IPS DF 6.9 (cell line): Measurements from ENCODE around the gene UBASH3A.

Experiments used
- DNase-seq: peaks from one replicate; pipeline ENCODE4 v3.0.0-alpha.2; 2013; ENCODE audit warnings: low read depth, low spot score
- H3K27ac ChIP-seq: one replicate; pipeline ENCODE4 v1.5.1; 2013; ENCODE audit warnings: low read length, control low read depth
- H3K27me3 ChIP-seq: 2 replicates; pipeline ENCODE4 v1.6.1; 2013; ENCODE audit warnings: mild to moderate bottlenecking, low read length; ENCODE audit not compliant: control insufficient read depth, insufficient read depth
- H3K36me3 ChIP-seq: 2 replicates; pipeline ENCODE4 v1.6.1; 2013; ENCODE audit warnings: low read length; ENCODE audit not compliant: control insufficient read depth, insufficient read depth
- H3K4me1 ChIP-seq: 2 replicates; pipeline ENCODE4 v1.6.1; 2013; ENCODE audit warnings: low read length; ENCODE audit not compliant: control insufficient read depth, insufficient read depth
- H3K4me3 ChIP-seq: 2 replicates; pipeline ENCODE4 v1.5.1; 2013; ENCODE audit warnings: mild to moderate bottlenecking, low read length
- H3K9me3 ChIP-seq: 2 replicates; pipeline ENCODE4 v1.6.1; 2013; ENCODE audit warnings: low read length, inconsistent platforms; ENCODE audit not compliant: control insufficient read depth, insufficient read depth
- WGBS: extraction: QIAGEN DNeasy Blood & Tissue Kit; methylation state at CpG from one replicate; pipeline ENCODE4 v1.1.7; 2013; ENCODE audit warnings: mixed read lengths, missing lambda C conversion rate; ENCODE audit not compliant: insufficient read length, insufficient coverage; 5-methylcytosine and 5-hydroxymethylcytosine counted together

The UBASH3A gene

GRCh38 chr21:42363312-42363711 lies 40.4 kb upstream of the UBASH3A start:
- H3K4me1 ChIP-seq: no peaks in the 10 kb centered on the region
- no peak overlapping the region for H3K4me3 ChIP-seq
- no peaks in the 10 kb centered on the region for H3K9me3 ChIP-seq
- no peaks in the 10 kb centered on the region for H3K36me3 ChIP-seq
- no CpG with 5 or more reads among the region's 8 CpGs for WGBS
- no peaks in the 10 kb centered on the region for H3K27me3 ChIP-seq
- no peak for DNase-seq
- no peak overlapping the region for H3K27ac ChIP-seq

DNA sequence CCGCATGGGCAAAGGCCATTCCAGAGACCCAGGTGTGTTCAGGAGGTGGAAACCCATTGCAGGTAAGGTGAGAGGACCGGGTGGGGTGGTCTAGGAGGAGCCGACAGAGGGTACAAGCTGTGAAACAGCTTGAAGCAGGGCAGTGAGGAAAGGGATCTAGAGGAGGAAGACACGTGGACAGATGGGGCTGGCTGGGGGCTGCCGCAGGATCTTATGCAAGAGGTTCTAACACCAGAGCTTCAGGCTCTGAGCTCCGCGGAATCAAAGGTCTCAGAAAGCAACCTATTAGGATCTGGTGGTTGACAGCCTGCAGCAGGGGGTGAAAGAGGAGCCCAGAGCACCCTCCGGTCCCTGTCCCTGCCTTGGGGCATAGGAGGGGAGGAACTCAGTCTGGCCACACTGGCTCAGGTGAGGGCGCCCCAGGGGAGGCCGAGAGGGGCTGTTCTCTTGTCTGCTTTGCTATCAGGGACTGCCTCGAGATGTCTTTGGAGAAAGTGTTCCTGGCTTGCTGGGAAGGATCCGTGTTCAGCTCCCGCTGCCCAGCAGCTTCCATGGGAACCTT lies 39.3 kb upstream of the UBASH3A start:
- DNase-seq: no peak
- Histone ChIP-seq H3K27me3 (no peaks in the 10 kb centered on the region), H3K4me3 (no peak overlapping the region), H3K4me1 (no peaks in the 10 kb centered on the region), H3K36me3 (no peaks in the 10 kb centered on the region), H3K9me3 (no peaks in the 10 kb centered on the region), H3K27ac (no peak overlapping the region)
- no CpG with 5 or more reads among the region's 13 CpGs for WGBS

DNA sequence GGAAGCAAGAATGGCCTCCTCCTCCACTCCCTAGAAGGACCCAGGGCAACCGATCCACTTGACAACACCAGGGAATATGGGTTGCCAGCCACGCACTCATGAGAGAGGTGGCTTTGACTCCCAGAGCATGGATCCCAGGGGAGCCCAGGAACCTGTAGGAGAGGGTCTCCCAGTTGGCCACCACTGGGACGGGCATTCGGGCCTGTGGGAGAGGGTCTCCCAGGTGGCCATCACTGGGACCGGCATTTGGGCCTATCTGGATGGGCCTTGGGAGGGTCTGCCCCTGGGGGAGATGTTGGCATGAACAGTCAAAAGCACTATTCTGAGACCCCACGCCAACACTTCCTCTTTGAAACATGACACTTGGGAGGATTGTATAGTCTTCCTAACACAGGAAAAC lies 37.9 kb upstream of the UBASH3A start:
- Histone ChIP-seq H3K36me3 (no peaks in the 10 kb centered on the region), H3K4me1 (no peaks in the 10 kb centered on the region), H3K27ac (no peak overlapping the region), H3K9me3 (no peaks in the 10 kb centered on the region), H3K4me3 (no peak overlapping the region), H3K27me3 (no peaks in the 10 kb centered on the region)
- DNase-seq: no peak
- WGBS: no CpG with 5 or more reads among the region's 6 CpGs

GRCh38 chr21:42366292-42367010 lies 37.3 kb upstream of the UBASH3A start, which contains the start of gene TFF1:
Gene TFF1, minus strand, starts transcription at chr21:42366535. Its CDS starts 40 bp downstream, at chr21:42366495.
- H3K36me3 ChIP-seq: no peaks in the 10 kb centered on the region
- DNase-seq: no peak
- no peak within 1 kb of the TSS for H3K4me3 ChIP-seq

GRCh38 chr21:42367367-42368165 lies 36.1 kb upstream of the UBASH3A start:
- Histone ChIP-seq H3K4me1 (no peaks in the 10 kb centered on the region), H3K27me3 (no peaks in the 10 kb centered on the region), H3K36me3 (no peaks in the 10 kb centered on the region), H3K9me3 (no peaks in the 10 kb centered on the region), H3K27ac (no peak overlapping the region), H3K4me3 (no peak overlapping the region)
- DNase-seq: no peak
- no CpG with 5 or more reads among the region's 14 CpGs for WGBS

More at GRCh38 chr21:42366292-42367010, 37.3 kb upstream of the UBASH3A start, which contains the start of gene TFF1:
- no peaks in the 10 kb centered on the region for H3K27me3 ChIP-seq
- H3K27ac ChIP-seq: no peak within 1 kb of the TSS
- WGBS: no CpG with 5 or more reads among the region's 19 CpGs
- no peaks in the 10 kb centered on the region for H3K9me3 ChIP-seq
- H3K4me1 ChIP-seq: no peaks in the 10 kb centered on the region

GRCh38 chr21:42369821-42370220 lies 33.9 kb upstream of the UBASH3A start:
- WGBS: no CpG with 5 or more reads among the region's 16 CpGs

DNA sequence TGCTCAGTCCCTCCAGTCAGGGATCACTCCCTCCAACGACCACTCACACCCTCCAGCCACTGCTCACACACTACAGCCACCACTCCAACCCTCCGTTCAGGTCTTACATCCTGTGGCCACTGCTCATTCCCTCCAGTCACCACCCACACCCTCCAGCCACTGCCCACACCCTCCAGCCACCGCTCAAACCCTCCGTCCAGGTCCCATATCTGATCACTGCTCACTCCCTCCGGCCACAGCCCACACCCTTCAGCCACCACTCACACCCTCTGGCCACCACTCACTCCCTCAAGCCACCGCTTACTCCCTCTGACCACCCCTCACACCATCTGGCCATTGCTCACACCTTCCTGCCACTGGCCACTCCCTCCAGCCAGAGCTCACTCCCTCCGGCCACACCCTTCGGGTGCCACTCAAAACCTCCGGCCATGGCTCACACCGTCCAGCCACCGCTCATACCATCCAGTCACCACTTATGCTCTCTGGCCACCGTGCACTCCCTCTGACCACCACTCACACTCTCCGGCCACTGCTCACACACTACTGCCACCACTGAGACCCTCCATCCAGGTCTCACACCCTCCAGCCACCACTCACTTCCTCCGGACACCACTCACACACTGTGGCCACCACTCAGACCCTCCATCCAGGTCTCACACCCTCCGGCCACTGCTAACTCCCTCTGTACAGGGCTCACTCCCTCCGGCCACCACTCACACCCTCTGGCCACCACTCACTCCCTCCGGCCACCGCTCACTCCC lies 32.6 kb upstream of the UBASH3A start:
- no peak for DNase-seq
- WGBS: no CpG with 5 or more reads among the region's 18 CpGs
- no peaks in the 10 kb centered on the region for H3K36me3 ChIP-seq
- H3K27ac ChIP-seq: no peak overlapping the region
- peaks cover 2% of the 10 kb centered on the region; the same call in 1 of the 2 replicates for H3K4me1 ChIP-seq
- no peak overlapping the region for H3K4me3 ChIP-seq
- H3K27me3 ChIP-seq: no peaks in the 10 kb centered on the region
- H3K9me3 ChIP-seq: no peaks in the 10 kb centered on the region

More at GRCh38 chr21:42369821-42370220, 33.9 kb upstream of the UBASH3A start:
- no peaks in the 10 kb centered on the region for H3K9me3 ChIP-seq
- H3K36me3 ChIP-seq: no peaks in the 10 kb centered on the region
- no peak overlapping the region for H3K4me3 ChIP-seq
- H3K27me3 ChIP-seq: no peaks in the 10 kb centered on the region
- no peaks in the 10 kb centered on the region for H3K4me1 ChIP-seq
- no peak for DNase-seq
- no peak overlapping the region for H3K27ac ChIP-seq

DNA sequence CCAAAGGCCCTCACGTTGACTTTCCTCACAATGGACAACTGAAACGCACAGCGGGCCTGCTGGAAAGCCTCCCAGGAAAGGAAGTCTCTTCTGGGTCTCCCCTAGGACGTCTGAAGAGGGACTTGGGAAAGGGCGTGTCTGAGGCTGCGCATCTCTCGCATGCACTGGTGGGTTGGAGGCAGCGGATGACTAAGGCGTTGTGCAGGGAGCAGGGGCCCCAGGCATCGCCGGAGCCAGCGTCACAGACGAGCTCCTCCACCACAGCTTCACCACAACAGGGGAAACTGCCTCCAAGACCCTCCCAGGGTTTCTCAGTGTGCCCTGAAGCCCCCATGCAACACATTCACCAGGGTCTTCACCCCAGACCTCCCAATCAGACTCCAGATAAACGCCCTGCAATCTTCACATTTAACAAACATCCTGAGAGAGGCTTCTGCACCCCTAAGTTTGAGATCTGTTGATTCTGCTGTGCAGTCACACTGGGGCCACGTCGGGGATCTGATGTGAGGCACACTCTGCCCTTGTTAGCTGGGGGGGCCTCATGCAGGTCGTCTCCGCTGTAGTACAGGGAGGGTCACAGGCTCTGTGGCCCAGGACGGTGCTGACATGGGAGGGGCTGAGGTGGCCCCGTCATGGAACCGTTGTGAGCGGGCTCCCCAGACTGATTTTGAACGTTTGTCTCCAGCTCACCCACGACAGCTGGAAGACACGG lies 30.4 kb upstream of the UBASH3A start:
- H3K4me3 ChIP-seq: no peak overlapping the region
- no CpG with 5 or more reads among the region's 25 CpGs for WGBS
- no peaks in the 10 kb centered on the region for H3K9me3 ChIP-seq
- H3K27ac ChIP-seq: no peak overlapping the region
- DNase-seq: no peak
- H3K36me3 ChIP-seq: no peaks in the 10 kb centered on the region
- peaks cover 2% of the 10 kb centered on the region; the same call in 1 of the 2 replicates for H3K4me1 ChIP-seq
- H3K27me3 ChIP-seq: no peaks in the 10 kb centered on the region

GRCh38 chr21:42373908-42374455 lies 29.7 kb upstream of the UBASH3A start:
- Histone ChIP-seq H3K4me3 (no peak overlapping the region), H3K4me1 (peaks cover 2% of the 10 kb centered on the region; the same call in 1 of the 2 replicates), H3K27me3 (no peaks in the 10 kb centered on the region), H3K9me3 (no peaks in the 10 kb centered on the region), H3K36me3 (no peaks in the 10 kb centered on the region), H3K27ac (no peak overlapping the region)
- no peak for DNase-seq
- WGBS: no CpG with 5 or more reads among the region's 16 CpGs
